Fibroblast of mammary gland (primary cell): ENCODE results near the gene CLIC1.
A peak's percentile ranks its signal among the peaks of the same experiment; 100 is the strongest.

Experiments
- DNase-seq: peaks from one replicate; pipeline ENCODE4 v3.0.0-alpha.2; 2010; ENCODE audit warnings: low read depth
- H3K4me3 ChIP-seq: 2 replicates; pipeline ENCODE4 v1.5.1; 2011; ENCODE audit warnings: low read depth, mild to moderate bottlenecking, low read length, moderate library complexity; ENCODE audit not compliant: control insufficient read depth
- CTCF ChIP-seq: conservative IDR thresholded peaks from 2 replicates; pipeline ENCODE4 v1.5.1; 2011; ENCODE audit warnings: low read depth, low read length, inconsistent platforms; ENCODE audit not compliant: control insufficient read depth, insufficient read depth

The CLIC1 gene

GRCh38 chr6:31701666-31702404 lies 34.5 kb downstream of the CLIC1 start:
- no peak for TF ChIP-seq CTCF

GRCh38 chr6:31700740-31701401 lies 35.5 kb downstream of the CLIC1 start:
- no peak overlapping the region for H3K4me3 ChIP-seq
- TF ChIP-seq CTCF, result no peak
- DNase-seq, result no peak

More at GRCh38 chr6:31701666-31702404, 34.5 kb downstream of the CLIC1 start:
- peak; percentile 40 for DNase-seq
- peak overlapping the region; percentile 94 for H3K4me3 ChIP-seq

GRCh38 chr6:31697555-31697954 lies 38.8 kb downstream of the CLIC1 start:
- no peak for DNase-seq
- TF ChIP-seq CTCF, result no peak
- no peak overlapping the region for H3K4me3 ChIP-seq

- no peak for TF ChIP-seq CTCF
- no peak overlapping the region for H3K4me3 ChIP-seq
- DNase-seq, result no peak
Measured at GRCh38 chr6:31693535-31693934, 42.8 kb downstream of the CLIC1 start.

- DNase-seq, result no peak
- H3K4me3 ChIP-seq, result no peak overlapping the region
- no peak for TF ChIP-seq CTCF
Measured at GRCh38 chr6:31692886-31693285, 43.4 kb downstream of the CLIC1 start.

GRCh38 chr6:31692353-31692752 lies 44.0 kb downstream of the CLIC1 start:
- no peak overlapping the region for H3K4me3 ChIP-seq
- no peak for TF ChIP-seq CTCF

GRCh38 chr6:31691564-31692108 lies 44.7 kb downstream of the CLIC1 start:
- H3K4me3 ChIP-seq, result no peak overlapping the region
- TF ChIP-seq CTCF, result no peak
- DNase-seq, result no peak

More at GRCh38 chr6:31692353-31692752, 44.0 kb downstream of the CLIC1 start:
- DNase-seq, result no peak
